H9 (cell line): ENCODE measurements around the gene POLR2A. TPM values are rescaled to one million over a fixed set of nuclear protein-coding genes. Genes with fewer than 3 reads are reported as not detected.

Experiments
- DNase-seq: peaks from one replicate; pipeline ENCODE4 v3.0.0-alpha.2; 2017
- H2AFZ ChIP-seq: one replicate; pipeline ENCODE4 v1.6.1; 2013; ENCODE audit warnings: mild to moderate bottlenecking, low read length, control low read depth, moderate library complexity
- H2AK5ac ChIP-seq: 2 replicates; pipeline ENCODE4 v1.6.1; 2013; ENCODE audit warnings: low read length, control low read depth, mixed read lengths; ENCODE audit not compliant: insufficient read length
- H2BK120ac ChIP-seq: one replicate; pipeline ENCODE4 v1.6.1; 2013; ENCODE audit warnings: low read depth, mild to moderate bottlenecking, low read length, control low read depth, inconsistent platforms; ENCODE audit not compliant: poor library complexity, severe bottlenecking
- H2BK12ac ChIP-seq: 2 replicates; pipeline ENCODE4 v1.6.1; 2013; ENCODE audit warnings: low read length, control low read depth, mixed read lengths, low read depth; ENCODE audit not compliant: insufficient read length
- H2BK15ac ChIP-seq: 2 replicates; pipeline ENCODE4 v1.6.1; 2013; ENCODE audit warnings: low read depth, low read length, control low read depth
- H2BK20ac ChIP-seq: one replicate; pipeline ENCODE4 v1.6.1; 2013; ENCODE audit warnings: low read depth, mild to moderate bottlenecking, low read length, control low read depth, inconsistent platforms; ENCODE audit not compliant: poor library complexity, severe bottlenecking
- H2BK5ac ChIP-seq: 2 replicates; pipeline ENCODE4 v1.6.1; 2013; ENCODE audit warnings: low read length, control low read depth, mixed read lengths; ENCODE audit not compliant: insufficient read length
- H3K14ac ChIP-seq: 2 replicates; pipeline ENCODE4 v1.6.1; 2013; ENCODE audit warnings: low read length, control low read depth; ENCODE audit not compliant: insufficient read depth
- H3K18ac ChIP-seq: 2 replicates; pipeline ENCODE4 v1.6.1; 2013; ENCODE audit warnings: low read depth, mild to moderate bottlenecking, mixed read lengths, low read length, control low read depth; ENCODE audit not compliant: insufficient read length
- H3K23ac ChIP-seq: 2 replicates; pipeline ENCODE4 v1.6.1; 2013; ENCODE audit warnings: low read length, control low read depth, mixed read lengths, low read depth; ENCODE audit not compliant: insufficient read length
- H3K23me2 ChIP-seq: 2 replicates; pipeline ENCODE4 v1.6.1; 2013; ENCODE audit warnings: low read depth, mild to moderate bottlenecking, mixed read lengths, low read length, control low read depth; ENCODE audit not compliant: insufficient read length, poor library complexity, severe bottlenecking
- H3K27ac ChIP-seq: 2 replicates; pipeline ENCODE4 v1.5.1; 2013; ENCODE audit warnings: low read length, control low read depth, mixed read lengths, low read depth; ENCODE audit not compliant: insufficient read length
- H3K27me3 ChIP-seq: 2 replicates; pipeline ENCODE4 v1.6.1; 2013; ENCODE audit warnings: low read length, control low read depth, inconsistent platforms; ENCODE audit not compliant: insufficient read depth
- H3K4ac ChIP-seq: 2 replicates; pipeline ENCODE4 v1.6.1; 2013; ENCODE audit warnings: low read depth, mild to moderate bottlenecking, control low read depth, inconsistent platforms, low read length, moderate library complexity
- H3K4me1 ChIP-seq: 2 replicates; pipeline ENCODE4 v1.6.1; 2013; ENCODE audit warnings: low read length, control low read depth, inconsistent platforms; ENCODE audit not compliant: insufficient read depth
- H3K4me2 ChIP-seq: 2 replicates; pipeline ENCODE4 v1.6.1; 2013; ENCODE audit warnings: low read length, control low read depth, mixed read lengths; ENCODE audit not compliant: insufficient read length, insufficient read depth
- H3K56ac ChIP-seq: 2 replicates; pipeline ENCODE4 v1.6.1; 2013; ENCODE audit warnings: low read depth, mild to moderate bottlenecking, mixed read lengths, low read length, control low read depth; ENCODE audit not compliant: insufficient read length
- H3K79me1 ChIP-seq: 2 replicates; pipeline ENCODE4 v1.6.1; 2013; ENCODE audit warnings: low read depth, mild to moderate bottlenecking, moderate library complexity, low read length, control low read depth, inconsistent platforms; ENCODE audit not compliant: insufficient read depth, poor library complexity, severe bottlenecking
- H3K79me2 ChIP-seq: 2 replicates; pipeline ENCODE4 v1.6.1; 2013; ENCODE audit warnings: low read length, control low read depth, inconsistent platforms; ENCODE audit not compliant: insufficient read depth
- H3K9ac ChIP-seq: 2 replicates; pipeline ENCODE4 v1.6.1; 2013; ENCODE audit warnings: low read length, control low read depth, mixed read lengths; ENCODE audit not compliant: insufficient read length; ENCODE audit errors: extremely low read depth
- H3K9me3 ChIP-seq: one replicate; pipeline ENCODE4 v1.6.1; 2013; ENCODE audit warnings: low read depth, low read length, inconsistent platforms; ENCODE audit not compliant: control insufficient read depth
- H3T11ph ChIP-seq: one replicate; pipeline ENCODE4 v1.6.1; 2013; ENCODE audit warnings: mild to moderate bottlenecking, low read length, control low read depth, inconsistent platforms
- H4K20me1 ChIP-seq: one replicate; pipeline ENCODE4 v1.6.1; 2013; ENCODE audit not compliant: control insufficient read depth, insufficient read length, insufficient read depth
- H4K5ac ChIP-seq: 2 replicates; pipeline ENCODE4 v1.6.1; 2013; ENCODE audit warnings: low read depth, mild to moderate bottlenecking, mixed read lengths, low read length, control low read depth; ENCODE audit not compliant: insufficient read length
- H4K8ac ChIP-seq: replicated peaks from 2 replicates; pipeline ENCODE4 v1.6.1; 2013; ENCODE audit warnings: low read length, control low read depth, mixed read lengths, low read depth; ENCODE audit not compliant: insufficient read length
- H4K91ac ChIP-seq: 2 replicates; pipeline ENCODE4 v1.6.1; 2013; ENCODE audit warnings: low read depth, mild to moderate bottlenecking, moderate library complexity, mixed read lengths, low read length, control low read depth; ENCODE audit not compliant: insufficient read length
- H3K27ac Mint-ChIP-seq, 3 experiments: 2 replicates in 2 of 3; 3 replicates in 1 of 3; pipeline ENCODE4 v1.8.0; 2020 to 2021; ENCODE audit warnings: mixed read lengths in 3 of 3, mild to moderate bottlenecking in 1 of 3, moderate library complexity in 1 of 3
- H3K27me3 Mint-ChIP-seq: 2 replicates; pipeline ENCODE4 v1.8.0; 2021; ENCODE audit warnings: low read depth, mild to moderate bottlenecking, moderate library complexity, mixed read lengths
- H3K36me3 Mint-ChIP-seq, 3 experiments: 2 replicates in 2 of 3; 3 replicates in 1 of 3; pipeline ENCODE4 v1.8.0; 2020 to 2021; ENCODE audit warnings: low read depth in 3 of 3, mixed read lengths in 3 of 3; ENCODE audit not compliant: insufficient read depth in 1 of 3
- H3K4me1 Mint-ChIP-seq, 2 experiments: 2 replicates each; pipeline ENCODE4 v1.8.0; 2020; ENCODE audit warnings: mixed read lengths in 2 of 2
- H3K4me3 Mint-ChIP-seq, 2 experiments: 2 replicates in 1 of 2; 3 replicates in 1 of 2; pipeline ENCODE4 v1.8.0; 2020 to 2021; ENCODE audit warnings: mild to moderate bottlenecking in 2 of 2, mixed read lengths in 2 of 2, moderate library complexity in 1 of 2
- H3K9me3 Mint-ChIP-seq, 2 experiments: 2 replicates in 1 of 2; 3 replicates in 1 of 2; pipeline ENCODE4 v1.8.0; 2020; ENCODE audit warnings: mild to moderate bottlenecking in 2 of 2, mixed read lengths in 2 of 2, moderate library complexity in 1 of 2
- CTCF ChIP-seq: fragments of 200-600 bp; sonication (generic); conservative IDR thresholded peaks from 3 replicates; pipeline ENCODE4 v1.8.0; 2021; ENCODE audit warnings: antibody characterized with exemption, mild to moderate bottlenecking
- WGBS: extraction: QIAGEN DNeasy Blood & Tissue Kit; methylation state at CpG from one replicate; pipeline ENCODE4 v1.1.7; 2013; ENCODE audit warnings: missing lambda C conversion rate, low lambda C conversion rate, mixed read lengths; ENCODE audit not compliant: insufficient read length; ENCODE audit errors: extremely low coverage; 5-methylcytosine and 5-hydroxymethylcytosine counted together
- total RNA-seq: library from RNA; stranded (reverse); gene quantifications from 2 replicates; pipeline ENCODE4 v1.2.1, GENCODE V29; 2021

Gene POLR2A
- total RNA-seq, 1 experiment from 2014 or later: 153 TPM

GRCh38 chr17:7491583-7491982 is 7.4 kb downstream of the POLR2A start:
- no peak overlapping the region for H2AFZ ChIP-seq
- H3K79me1 ChIP-seq: peaks cover 10% of the 10 kb centered on the region
- Mint-ChIP-seq H3K36me3 (peaks cover 40 to 72% (median 51%) of the 10 kb centered on the region in 3 experiments), H3K27ac (peak overlapping the region in 1 of 3 experiments; percentile 24; a peak in 2 of 7 replicates), H3K4me3 (no peak overlapping the region; a peak in 1 of 5 replicates), H3K27me3 (no peaks in the 10 kb centered on the region), H3K9me3 (no peaks in the 10 kb centered on the region), H3K4me1 (peaks cover 22 to 23% of the 10 kb centered on the region in 2 experiments)
- no peak overlapping the region for H4K91ac ChIP-seq
- no peak overlapping the region for H3K14ac ChIP-seq
- no peak overlapping the region for H4K5ac ChIP-seq
- DNase-seq: no peak
- H3K4me1 ChIP-seq: no peaks in the 10 kb centered on the region; the same call in 1 of the 2 replicates
- H2BK12ac ChIP-seq: no peak overlapping the region
- no peak overlapping the region for H2BK15ac ChIP-seq
- no peak overlapping the region for H3K18ac ChIP-seq
- no peak overlapping the region for H2BK5ac ChIP-seq
- no peak overlapping the region for H3K4me2 ChIP-seq
- no peak overlapping the region for H3K9ac ChIP-seq
- H2BK20ac ChIP-seq: no peak overlapping the region
- no peak overlapping the region for H3K27ac ChIP-seq
- H4K8ac ChIP-seq: no peak overlapping the region
- no CpG with 5 or more reads among the region's 1 CpG for WGBS
- peaks cover 60% of the 10 kb centered on the region for H3K79me2 ChIP-seq
- H3T11ph ChIP-seq: no peak overlapping the region
- no peak for TF ChIP-seq CTCF
- H2BK120ac ChIP-seq: no peak overlapping the region
- H3K23ac ChIP-seq: no peak overlapping the region
- H2AK5ac ChIP-seq: no peak overlapping the region
- no peaks in the 10 kb centered on the region for H3K23me2 ChIP-seq
- H3K4ac ChIP-seq: no peak overlapping the region
- H4K20me1 ChIP-seq: peaks cover 2% of the 10 kb centered on the region
- no peak overlapping the region for H3K56ac ChIP-seq
- H3K27me3 ChIP-seq: no peaks in the 10 kb centered on the region
- no peaks in the 10 kb centered on the region for H3K9me3 ChIP-seq
